HG03280 (cell line): ENCODE measurements around the gene TRIM22.
"Not testable (repeated sequence)": the region's sequence is repeated elsewhere in the genome, so short reads cannot be mapped to it uniquely, and the experiment has no call there.

Experiments used
- ATAC-seq: cut with Tn5 transposase; IDR thresholded peaks from one replicate; pipeline ENCODE4 v1.9.1; 2021; ENCODE audit warnings: mild to moderate bottlenecking, moderate library complexity; ENCODE audit not compliant: unreplicated experiment

TRIM22 gene

DNA sequence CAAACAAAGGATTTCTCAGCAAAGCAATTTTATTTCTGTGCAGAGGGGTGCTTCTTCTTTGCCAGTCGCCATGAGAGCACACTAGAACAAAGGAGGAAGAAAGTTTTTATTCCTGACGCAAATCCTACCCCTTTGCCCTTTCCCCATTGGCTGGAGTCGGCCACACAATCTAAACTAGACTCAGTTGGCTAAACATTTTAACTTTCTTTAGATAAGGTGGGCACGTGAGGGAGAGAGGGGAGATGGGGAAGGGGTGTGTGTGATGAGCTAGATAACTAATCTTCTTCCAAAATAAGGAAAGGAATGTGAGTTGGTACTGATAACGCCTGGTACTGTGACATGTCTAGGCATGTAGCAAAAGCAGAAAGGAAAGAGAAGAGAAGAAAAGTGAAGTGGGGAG is 626 bp downstream of the TRIM22 start:
- no peak for ATAC-seq

DNA sequence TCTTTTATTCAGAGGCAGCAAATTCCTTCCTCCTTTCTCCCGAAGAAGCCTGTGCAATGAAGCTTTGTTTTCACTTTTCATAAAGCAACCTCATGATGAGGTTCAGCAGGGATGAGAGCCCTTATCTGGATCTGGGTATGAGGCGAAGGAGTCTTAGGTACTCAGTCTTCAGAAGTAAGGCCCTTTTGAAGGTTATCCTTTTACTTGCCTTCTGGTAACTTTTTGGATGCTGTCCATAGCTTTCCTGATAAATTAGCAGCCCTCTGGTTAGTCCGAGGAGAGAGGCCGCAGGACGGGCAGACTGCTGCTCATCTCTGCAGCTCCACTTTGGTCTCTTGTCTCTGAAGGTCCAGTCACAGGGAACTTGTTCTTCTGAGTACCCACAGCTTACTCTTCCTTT is 1.1 kb downstream of the TRIM22 start:
- ATAC-seq: no peak

DNA sequence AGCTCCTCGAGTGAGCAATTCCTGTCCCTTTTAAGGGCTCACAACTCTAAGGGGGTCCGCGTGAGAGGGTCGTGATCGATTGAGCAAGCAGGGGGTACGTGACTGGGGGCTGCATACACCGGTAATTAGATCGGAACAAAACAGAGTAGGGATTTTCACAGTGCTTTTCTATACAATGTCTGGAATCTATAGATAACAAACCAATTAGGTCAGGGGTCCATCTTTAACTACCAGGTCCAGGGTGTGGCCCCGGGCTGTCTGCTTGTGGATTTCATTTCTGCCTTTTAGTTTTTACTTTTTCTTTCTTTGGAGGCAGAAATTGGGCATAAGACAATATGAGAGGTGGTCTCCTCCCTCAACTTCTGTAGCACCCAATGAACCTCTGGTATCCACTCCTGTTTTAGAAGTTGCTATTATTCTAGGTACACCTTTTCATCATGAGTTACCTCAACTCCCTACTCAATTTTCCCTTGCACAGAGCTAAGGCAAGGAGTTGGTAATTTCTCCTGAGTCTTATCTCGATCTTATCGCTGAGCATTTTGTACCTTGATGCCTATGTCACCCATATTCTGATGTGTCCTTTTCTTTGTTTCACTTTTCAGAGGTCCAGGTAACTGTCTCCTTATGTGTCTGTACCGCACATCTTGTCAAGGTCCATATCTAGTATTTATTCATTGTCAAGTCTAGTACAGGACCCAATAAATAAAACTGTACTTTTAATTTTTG is 1.8 kb downstream of the TRIM22 start:
- not testable (repeated sequence) for ATAC-seq

DNA sequence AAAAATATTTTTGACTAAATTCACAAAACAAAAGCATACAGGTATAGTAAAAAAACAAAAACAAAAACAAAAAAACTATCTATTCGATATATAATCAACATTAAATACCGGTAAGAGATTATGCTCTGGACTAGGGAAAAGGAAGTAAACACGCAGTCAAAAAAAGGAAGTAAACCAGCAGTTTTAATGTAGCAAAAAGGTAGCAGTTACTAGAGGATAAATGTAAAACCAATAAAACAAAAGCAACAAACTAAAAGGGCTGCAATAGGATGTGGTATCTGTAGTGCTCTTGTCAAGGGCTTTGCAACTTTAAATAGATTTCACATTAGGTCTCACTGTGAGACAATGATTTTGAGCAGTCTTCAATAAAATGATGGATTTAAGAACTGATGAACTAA is 2.4 kb downstream of the TRIM22 start:
- no peak for ATAC-seq

DNA sequence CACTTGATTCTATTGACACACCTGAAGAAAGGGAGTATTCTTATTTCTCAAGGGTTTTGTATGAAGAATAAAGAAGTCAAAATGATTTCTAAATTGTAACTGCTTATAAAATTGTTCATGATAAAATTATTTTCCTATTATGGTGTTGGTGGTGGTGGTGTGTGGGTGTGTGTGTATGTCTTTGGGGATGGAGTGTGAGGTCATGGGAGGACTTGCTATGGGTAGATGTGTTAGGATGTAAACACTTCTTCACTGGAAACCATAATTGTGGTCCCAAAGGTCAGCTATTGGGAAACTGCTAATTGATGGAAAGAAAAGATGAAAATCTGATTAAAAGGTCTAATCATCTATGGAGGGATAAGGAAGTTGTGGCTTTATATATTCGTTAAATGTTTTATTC is 5.1 kb downstream of the TRIM22 start:
- ATAC-seq: no peak

DNA sequence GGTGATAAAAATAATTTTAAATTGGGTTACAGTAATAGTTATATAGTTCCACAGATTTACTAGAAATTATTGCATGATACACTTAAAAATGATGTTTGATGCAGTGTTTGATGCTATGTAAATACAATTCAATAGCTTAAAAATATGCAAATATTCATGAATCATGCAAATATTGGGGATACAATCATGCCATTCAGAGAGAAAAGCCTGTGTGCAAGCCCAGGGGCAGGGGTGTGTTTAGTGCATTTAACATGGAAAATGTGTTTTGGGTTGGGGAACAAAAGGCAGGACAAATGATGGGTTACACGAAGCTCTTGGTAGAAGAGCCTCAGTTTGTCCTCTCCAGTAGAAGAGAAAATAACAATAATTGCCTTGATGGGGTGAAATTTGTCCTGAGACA is 6.0 kb downstream of the TRIM22 start:
- ATAC-seq: no peak

DNA sequence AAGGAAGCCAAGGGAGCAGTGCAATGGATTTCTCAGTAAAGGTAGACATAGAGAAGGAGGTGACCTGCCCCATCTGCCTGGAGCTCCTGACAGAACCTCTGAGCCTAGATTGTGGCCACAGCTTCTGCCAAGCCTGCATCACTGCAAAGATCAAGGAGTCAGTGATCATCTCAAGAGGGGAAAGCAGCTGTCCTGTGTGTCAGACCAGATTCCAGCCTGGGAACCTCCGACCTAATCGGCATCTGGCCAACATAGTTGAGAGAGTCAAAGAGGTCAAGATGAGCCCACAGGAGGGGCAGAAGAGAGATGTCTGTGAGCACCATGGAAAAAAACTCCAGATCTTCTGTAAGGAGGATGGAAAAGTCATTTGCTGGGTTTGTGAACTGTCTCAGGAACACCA is 6.6 kb downstream of the TRIM22 start:
- no peak for ATAC-seq

DNA sequence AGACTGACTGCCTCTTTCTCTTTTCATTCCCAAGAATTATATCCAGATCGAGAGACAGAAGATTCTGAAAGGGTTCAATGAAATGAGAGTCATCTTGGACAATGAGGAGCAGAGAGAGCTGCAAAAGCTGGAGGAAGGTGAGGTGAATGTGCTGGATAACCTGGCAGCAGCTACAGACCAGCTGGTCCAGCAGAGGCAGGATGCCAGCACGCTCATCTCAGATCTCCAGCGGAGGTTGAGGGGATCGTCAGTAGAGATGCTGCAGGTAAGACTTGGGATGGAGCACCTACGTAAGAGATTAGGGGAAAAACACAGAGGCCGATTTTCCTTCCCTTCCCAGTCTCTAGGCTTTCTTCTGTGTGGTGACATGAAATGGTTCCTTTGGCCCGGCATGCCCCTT is 8.7 kb downstream of the TRIM22 start:
- no peak for ATAC-seq

DNA sequence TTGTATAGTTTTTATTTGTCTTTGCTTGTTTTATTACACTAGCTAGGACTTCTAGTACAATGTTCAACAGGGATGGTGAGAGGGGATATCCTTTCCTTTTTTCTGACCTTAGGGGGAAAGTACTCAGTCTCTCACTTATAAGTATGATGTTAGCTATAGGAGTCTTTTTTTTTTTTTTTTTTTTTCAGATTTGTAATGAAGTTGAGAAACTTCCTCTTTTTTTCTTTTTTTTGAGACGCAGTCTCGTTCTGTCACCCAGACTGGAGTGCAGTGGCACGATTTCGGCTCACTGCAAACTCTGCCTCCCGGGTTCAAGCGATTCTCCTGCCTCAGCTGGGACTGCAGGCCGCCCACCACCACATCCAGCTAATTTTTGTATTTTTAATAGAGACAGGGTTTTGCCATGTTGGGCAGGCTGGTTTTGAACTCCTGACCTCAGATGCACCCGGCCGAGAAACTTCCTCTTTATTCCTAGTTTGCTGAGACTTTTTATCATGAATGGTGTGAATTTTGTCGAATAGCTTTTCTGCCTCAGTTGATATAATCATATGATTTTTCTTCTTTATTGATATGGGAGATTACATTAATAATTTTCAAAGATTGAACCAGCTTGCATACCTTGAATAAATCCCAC is 10.9 kb downstream of the TRIM22 start:
- ATAC-seq: no peak

DNA sequence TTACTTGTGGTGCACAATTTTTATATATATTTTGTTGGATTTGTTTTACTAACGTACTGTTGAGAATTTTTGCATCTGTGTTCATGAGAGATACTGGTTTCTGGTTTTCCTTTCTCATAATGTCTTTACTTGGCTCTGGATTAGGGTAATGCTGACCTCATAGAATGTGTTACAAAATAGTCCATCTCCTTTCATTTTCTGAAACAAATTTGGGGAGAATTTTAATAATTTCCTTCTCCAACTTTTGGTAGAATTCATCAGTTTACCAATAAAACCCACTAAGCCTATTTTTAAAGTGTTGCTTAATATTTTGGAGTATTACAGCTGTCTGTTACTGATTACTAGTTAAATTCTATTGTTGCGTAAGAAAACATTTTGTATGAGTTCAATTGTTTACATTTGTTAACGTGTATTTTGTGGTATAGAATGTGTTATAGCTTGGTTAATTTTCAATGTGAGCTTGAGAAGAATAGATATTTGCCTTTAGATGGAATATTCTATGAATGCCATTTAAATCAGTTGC is 11.5 kb downstream of the TRIM22 start:
- no peak for ATAC-seq

DNA sequence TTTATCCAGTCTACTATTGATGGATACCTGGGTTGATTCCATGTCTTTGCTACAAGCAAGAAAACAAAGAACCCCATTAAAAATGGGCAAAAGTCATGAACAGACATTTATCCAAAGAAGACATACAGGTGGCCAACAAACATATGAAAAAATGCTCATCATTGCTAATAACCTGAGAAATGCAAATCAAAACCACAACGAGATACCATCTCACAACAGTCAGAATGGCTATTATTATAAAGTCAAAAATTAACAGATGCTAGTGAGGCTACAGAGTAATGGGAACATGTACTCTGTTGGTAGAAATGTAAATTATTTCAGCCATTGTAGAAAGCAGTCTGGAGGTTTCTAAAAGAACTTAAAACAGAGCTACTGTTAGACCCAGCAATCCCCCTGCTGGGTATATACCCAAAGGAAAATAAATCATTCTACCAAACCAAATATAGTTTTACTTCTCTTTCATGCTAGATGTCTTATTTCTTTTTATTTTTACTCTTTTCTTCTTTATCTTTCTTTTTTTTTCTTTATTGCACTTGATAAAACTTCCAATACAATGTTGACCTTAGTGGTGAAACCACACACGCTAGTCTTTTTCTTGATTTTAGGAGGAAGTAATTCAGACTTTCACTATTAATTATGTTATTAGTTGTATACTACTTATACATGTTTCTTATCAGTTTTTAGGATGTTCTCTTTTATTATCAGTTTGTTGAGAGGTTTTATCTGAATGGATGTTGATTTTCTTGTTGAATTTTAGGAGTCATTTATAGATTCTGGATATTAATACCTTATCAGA is 14.3 kb downstream of the TRIM22 start:
- peak; percentile 64 for ATAC-seq

DNA sequence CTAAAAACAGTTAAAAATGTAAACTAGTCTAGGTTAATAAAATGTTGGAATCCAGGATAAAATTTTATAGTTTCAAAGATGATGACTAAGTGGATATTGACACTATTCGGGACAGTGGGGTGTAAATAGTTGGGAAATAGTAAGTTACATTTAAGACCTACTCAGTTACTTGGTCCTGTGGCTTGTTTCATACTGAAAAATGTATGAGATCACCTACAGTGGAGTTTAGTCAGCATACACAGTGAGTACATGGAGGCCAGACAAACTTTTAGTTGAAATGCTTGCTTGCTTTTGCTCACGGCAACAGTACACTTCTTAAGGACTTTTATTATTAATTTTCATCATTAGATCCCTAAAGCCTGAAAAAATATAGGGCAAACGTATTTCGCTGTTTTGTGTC is 16.1 kb downstream of the TRIM22 start:
- ATAC-seq: no peak

DNA sequence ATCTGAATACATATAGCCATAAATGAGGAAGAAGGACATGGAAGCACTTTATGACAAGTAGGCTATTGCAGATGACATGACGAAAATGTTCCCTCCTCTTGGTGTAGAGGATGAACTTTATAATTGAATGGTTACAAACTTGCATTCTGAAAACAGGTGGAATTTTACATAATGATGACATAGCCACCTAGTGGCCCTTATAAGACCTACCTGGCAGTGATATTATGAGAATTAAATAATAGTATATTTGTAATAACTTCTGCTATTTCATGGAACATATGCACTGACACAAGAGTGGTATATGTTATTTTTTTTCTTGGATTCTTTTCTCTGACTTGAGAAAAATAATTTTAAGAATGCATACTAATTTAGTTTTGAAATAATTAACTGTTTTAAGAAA is 22.9 kb downstream of the TRIM22 start:
- peak; percentile 64 for ATAC-seq

DNA sequence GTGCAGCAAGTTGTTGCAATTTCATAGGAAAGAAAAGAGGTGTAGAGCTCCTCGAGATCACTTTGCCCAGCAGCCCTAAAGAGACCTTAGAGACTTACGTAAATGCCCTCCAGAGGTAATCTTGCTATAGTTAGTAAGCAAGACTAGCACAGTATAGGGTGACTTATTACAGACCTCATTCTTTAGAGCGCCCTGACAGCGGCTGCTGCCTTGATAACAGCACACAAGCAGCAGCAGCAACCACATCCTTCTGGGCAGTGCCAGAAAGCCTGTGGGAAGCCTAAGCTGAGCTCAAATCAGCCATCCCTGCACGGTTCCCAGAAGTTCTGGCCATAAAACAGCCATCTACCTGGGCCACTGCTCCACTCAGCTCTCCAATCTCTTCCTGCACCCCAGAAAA is 24.1 kb downstream of the TRIM22 start:
- ATAC-seq: no peak

DNA sequence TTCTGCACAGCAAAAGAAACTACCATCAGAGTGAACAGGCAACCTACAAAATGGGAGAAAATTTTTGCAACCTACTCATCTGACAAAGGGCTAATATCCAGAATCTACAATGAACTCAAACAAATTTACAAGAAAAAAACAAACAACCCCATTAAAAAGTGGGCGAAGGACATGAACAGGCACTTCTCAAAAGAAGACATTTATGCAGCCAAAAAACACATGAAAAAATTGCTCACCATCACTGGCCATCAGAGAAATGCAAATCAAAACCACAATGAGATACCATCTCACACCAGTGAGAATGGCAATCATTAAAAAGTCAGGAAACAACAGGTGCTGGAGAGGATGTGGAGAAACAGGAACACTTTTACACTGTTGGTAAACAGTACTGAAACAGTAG is 26.9 kb downstream of the TRIM22 start:
- not testable (repeated sequence) for ATAC-seq

DNA sequence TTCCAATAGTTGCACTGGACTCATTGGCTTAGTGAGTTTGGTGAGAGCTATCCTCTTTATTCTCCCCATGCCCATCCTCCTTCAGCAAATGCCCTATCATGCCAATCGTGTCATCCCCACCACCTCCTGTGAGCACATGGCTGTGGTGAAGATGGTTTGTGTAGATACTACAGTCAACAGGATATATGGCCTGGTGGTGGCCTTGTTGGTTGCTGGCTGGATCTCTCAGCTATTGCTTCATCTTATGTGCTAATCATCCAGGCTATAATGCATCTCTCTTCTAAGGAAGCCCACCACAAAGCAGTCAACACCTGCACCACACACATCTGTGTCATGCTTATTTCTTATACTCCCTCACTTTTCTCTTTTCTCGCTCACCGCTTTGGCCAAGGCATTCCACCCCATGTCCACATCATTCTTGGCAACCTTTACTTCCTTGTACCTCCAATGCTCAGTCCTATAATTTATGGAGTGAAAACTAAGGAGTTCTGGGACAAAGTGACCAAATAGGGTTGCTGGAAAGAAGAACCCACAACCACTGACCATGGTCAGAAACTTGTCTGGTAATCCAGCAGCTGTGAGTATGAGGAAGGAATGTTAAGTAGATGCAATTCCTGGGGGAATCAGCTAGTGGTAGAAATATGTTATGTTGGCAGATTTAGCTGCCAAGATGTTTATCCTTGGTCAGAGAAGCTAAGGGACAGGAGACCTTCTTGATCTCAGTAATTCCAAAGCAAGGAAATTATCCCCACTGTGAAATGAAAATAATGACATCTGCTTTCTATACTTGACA is 30.3 kb downstream of the TRIM22 start:
- ATAC-seq: no peak

DNA sequence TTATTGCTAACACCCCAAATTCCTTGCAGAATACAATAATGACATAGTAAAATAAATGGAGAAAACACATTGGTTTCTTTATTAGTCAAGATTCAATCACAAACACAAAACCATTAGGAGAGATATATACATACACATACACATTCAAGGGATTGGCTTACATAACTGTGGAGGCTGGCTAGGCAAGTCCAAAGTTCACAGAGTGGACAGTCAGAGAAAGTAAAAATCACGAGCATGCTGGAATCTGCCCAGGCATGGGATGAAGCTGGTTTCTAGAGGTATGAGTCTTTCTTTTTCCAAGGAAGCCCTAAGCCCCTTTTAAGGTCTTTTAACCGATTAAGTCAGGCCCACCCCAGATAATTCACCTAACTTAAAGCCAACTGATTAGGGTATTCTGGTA is 33.0 kb downstream of the TRIM22 start:
- ATAC-seq: no peak

DNA sequence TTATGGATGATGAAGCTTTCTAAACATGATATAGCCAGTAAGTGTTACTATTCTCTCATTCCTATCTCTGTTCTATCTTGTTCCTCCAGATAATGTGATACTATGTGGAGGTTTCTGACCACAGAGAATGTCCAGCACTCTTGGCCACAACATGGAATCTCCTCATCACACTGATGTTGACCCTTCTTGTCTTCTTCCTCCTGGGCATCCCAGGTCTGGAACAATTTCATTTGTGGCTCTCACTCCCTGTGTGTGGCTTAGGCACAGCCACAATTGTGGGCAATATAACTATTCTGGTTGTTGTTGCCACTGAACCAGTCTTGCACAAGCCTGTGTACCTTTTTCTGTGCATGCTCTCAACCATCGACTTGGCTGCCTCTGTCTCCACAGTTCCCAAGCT is 36.8 kb downstream of the TRIM22 start:
- ATAC-seq: no peak

DNA sequence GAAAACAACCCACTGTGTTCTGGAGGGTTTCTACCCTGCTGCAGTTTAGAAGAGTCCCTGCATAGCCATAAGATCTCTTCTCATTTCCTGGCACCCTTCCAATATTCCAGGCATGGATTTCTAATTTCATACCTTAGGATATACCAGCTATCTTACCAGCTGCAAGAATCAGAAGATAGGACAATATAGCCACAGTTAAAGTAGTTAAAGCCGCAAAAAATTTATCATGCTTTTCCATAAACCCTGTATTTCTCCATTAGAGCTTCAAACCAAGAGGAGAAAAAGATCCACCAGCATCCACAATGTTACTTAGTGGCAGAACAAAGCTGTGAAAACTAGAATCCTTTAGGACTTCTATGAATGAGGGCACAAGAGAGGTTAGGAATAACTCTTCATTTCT is 38.1 kb downstream of the TRIM22 start:
- no peak for ATAC-seq

DNA sequence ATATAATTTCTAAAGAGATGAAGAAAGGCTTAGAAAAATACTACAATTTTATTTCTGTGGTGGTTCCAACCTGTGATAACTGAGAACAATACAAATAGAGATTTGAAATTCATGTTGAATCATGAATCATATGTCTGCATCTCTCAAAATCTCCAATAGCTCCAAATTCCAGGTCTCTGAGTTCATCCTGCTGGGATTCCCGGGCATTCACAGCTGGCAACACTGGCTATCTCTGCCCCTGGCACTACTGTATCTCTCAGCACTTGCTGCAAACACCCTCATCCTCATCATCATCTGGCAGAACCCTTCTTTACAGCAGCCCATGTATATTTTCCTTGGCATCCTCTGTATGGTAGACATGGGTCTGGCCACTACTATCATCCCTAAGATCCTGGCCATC is 46.8 kb downstream of the TRIM22 start, which contains the start of gene OR56B1:
Gene OR56B1, plus strand, starts transcription at position 53 of the 400 bp plus-strand sequence. Its CDS starts 69 bp downstream, at position 122.
- no peak for ATAC-seq

DNA sequence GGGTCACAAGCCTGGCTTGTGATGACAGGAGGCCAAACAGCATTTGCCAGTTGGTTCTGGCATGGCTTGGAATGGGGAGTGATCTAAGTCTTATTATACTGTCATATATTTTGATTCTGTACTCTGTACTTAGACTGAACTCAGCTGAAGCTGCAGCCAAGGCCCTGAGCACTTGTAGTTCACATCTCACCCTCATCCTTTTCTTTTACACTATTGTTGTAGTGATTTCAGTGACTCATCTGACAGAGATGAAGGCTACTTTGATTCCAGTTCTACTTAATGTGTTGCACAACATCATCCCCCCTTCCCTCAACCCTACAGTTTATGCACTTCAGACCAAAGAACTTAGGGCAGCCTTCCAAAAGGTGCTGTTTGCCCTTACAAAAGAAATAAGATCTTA is 47.5 kb downstream of the TRIM22 start:
- ATAC-seq: no peak
